Ectodermal cell (in vitro differentiated cells): Measurements from ENCODE around the gene MYO1E.
"Not testable (repeated sequence)": the region's sequence is repeated elsewhere in the genome, so short reads cannot be mapped to it uniquely, and the experiment has no call there.

Experiments
- H3K27ac ChIP-seq: 2 replicates; pipeline ENCODE4 v1.7.0; 2013; ENCODE audit warnings: mild to moderate bottlenecking, low read depth, low read length; ENCODE audit not compliant: insufficient read depth, poor library complexity, severe bottlenecking
- H3K27me3 ChIP-seq: 2 replicates; pipeline ENCODE4 v1.7.0; 2013; ENCODE audit warnings: mild to moderate bottlenecking, low read length; ENCODE audit not compliant: insufficient read depth, control insufficient read depth, poor library complexity, severe bottlenecking
- H3K36me3 ChIP-seq: one replicate; pipeline ENCODE4 v1.7.0; 2013; ENCODE audit warnings: low read length; ENCODE audit not compliant: control insufficient read depth, insufficient read depth
- H3K4me1 ChIP-seq: one replicate; pipeline ENCODE4 v1.7.0; 2013; ENCODE audit warnings: low read length; ENCODE audit not compliant: control insufficient read depth, insufficient read depth
- H3K4me3 ChIP-seq: 2 replicates; pipeline ENCODE4 v1.7.0; 2013; ENCODE audit warnings: low read depth, low read length, control low read depth; ENCODE audit not compliant: insufficient read depth
- H3K9me3 ChIP-seq: 2 replicates; pipeline ENCODE4 v1.7.0; 2013; ENCODE audit warnings: mild to moderate bottlenecking, low read length, moderate library complexity; ENCODE audit not compliant: control insufficient read depth
- WGBS, 2 experiments: methylation state at CpG; one replicate each; pipeline ENCODE4 v1.1.7; 2013; ENCODE audit warnings: missing lambda C conversion rate in 2 of 2; 5-methylcytosine and 5-hydroxymethylcytosine counted together

MYO1E gene

DNA sequence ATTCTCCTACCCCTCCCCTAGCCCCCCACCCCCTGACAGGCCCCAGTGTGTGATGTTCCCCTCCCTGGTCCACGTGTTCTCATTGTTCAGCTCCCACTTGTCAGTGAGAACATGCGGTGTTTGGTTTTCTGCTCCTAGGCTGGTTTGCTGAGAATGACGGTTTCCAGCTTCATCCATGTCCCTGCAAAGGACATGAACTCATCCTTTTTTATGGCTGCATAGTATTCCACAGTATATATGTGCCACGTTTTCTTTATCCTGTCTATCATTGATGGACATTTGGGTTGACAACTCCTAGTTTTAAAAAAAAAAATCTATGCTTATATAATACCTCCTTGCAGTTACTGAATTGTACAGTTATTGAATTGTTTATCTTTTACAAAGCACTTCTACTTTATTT lies 35.9 kb downstream of the MYO1E start:
- WGBS, 2 experiments = 94 to 95% methylated on average over 4 of the region's 4 CpGs
- H3K4me1 ChIP-seq, H3K36me3 ChIP-seq, H3K27ac ChIP-seq, H3K4me3 ChIP-seq, H3K9me3 ChIP-seq, H3K27me3 ChIP-seq: not testable (repeated sequence)

DNA sequence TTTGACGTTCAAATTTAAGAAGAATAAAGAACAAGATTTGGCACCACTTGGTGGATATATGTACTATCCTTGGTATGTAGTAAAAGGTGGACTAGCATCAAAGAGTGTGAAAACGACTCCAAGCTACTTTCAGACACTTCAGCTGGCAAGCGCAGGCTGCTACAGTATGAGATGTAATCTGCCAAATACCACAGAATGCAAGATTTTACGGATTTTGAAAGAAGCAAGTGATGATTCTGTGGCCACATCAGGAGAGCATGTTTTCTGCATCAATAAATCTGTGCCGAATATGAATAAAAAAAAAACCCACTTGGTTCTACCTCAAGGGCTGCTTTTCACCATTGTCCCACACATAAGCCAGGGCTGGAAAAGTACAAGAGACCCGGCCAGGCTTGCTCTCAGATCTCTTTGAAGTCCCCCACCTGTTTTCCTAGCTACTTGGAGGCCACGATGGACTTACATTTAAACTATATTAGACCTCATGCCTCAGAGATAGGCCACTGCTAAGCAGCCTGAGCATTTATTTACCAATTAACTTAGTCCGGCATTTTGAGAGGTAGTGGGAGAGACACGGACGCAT lies 37.4 kb downstream of the MYO1E start:
- H3K36me3 ChIP-seq = no peaks in the 10 kb centered on the region
- no peaks in the 10 kb centered on the region for H3K9me3 ChIP-seq
- H3K27me3 ChIP-seq = no peaks in the 10 kb centered on the region
- H3K4me1 ChIP-seq = no peaks in the 10 kb centered on the region
- 88 to 90% methylated on average over 10 of the region's 10 CpGs for WGBS, 2 experiments
- H3K27ac ChIP-seq = peak overlapping the region; percentile 12
- no peak overlapping the region for H3K4me3 ChIP-seq

DNA sequence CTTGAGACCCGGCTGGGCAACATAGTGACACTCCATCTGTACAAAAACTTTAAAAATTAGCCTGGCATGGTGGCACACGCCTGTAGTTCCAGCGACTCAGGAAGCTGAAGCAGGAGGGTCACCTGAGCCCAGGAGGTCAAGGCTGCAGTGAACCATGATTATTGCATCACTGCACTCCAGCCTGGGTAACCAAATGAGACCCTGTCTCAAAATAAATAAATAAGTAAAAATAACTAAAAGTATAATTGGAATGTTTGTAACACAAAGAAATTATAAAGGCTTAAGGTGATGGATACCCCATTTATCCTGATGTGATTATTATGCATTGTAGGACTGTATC lies 38.6 kb downstream of the MYO1E start:
- WGBS, 2 experiments = 87 to 97% methylated on average over 3 of the region's 3 CpGs
- no peaks in the 10 kb centered on the region for H3K4me1 ChIP-seq
- H3K4me3 ChIP-seq = no peak overlapping the region
- no peak overlapping the region for H3K27ac ChIP-seq
- no peaks in the 10 kb centered on the region for H3K9me3 ChIP-seq
- H3K36me3 ChIP-seq = no peaks in the 10 kb centered on the region
- no peaks in the 10 kb centered on the region for H3K27me3 ChIP-seq

DNA sequence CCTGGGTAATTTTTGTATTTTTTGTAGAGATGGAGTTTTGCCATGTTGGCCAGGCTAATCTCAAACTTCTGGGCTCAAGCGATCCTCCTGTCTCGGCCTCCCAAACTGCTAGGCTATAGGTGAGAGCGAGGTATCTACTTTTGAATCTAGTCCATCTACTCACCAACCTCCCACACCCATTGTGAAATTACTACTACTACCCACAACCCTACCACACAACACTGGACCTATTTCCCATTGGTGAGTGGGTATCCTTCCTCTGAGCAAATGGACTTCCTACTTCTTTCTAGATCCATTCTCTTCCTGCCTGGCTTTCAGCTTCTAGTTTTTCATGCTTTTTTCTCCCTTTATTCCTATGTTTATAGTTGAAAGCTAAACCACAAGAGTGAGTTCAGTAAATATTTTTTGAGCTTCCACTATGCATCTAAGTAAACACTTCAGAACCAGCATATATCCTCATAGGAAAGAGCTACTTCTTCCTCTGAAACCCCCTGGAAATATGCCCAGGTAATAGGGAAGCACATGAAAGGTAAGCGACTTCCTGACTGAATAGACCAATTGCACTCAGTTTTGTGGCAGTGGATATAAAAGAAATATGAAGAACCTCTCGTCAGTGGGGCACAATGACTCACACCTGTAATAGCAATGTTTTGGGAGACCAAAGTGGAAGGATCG lies 39.1 kb downstream of the MYO1E start:
- H3K9me3 ChIP-seq = no peaks in the 10 kb centered on the region
- H3K4me3 ChIP-seq = no peak overlapping the region
- H3K36me3 ChIP-seq = no peaks in the 10 kb centered on the region
- WGBS, 2 experiments = 94% methylated on average over 6 of the region's 6 CpGs
- H3K4me1 ChIP-seq = no peaks in the 10 kb centered on the region
- no peak overlapping the region for H3K27ac ChIP-seq
- no peaks in the 10 kb centered on the region for H3K27me3 ChIP-seq

DNA sequence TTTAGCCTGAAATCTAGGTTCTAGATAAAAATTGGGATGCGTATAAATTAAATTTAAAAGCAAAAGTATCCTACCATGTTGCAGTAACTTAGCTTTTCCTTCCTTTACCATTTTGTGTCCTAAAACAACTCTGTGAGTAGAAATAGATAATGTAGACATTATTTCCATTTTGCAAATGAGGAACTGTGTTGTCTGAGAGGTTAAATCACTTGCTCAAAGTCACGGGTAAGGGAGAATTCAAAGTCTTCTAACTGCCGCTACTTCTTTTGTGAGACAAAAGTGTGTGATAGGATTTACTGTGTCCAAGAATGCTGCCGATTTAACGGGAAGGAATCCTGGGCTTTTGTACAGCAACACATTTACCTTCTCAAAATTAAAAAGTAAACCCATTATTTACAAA lies 40.7 kb downstream of the MYO1E start:
- Histone ChIP-seq H3K36me3 (no peaks in the 10 kb centered on the region), H3K9me3 (no peaks in the 10 kb centered on the region), H3K4me1 (no peaks in the 10 kb centered on the region), H3K27ac (no peak overlapping the region), H3K4me3 (no peak overlapping the region), H3K27me3 (no peaks in the 10 kb centered on the region)
- WGBS, 2 experiments = 85 to 96% methylated on average over 2 to 5 of the region's 5 CpGs

DNA sequence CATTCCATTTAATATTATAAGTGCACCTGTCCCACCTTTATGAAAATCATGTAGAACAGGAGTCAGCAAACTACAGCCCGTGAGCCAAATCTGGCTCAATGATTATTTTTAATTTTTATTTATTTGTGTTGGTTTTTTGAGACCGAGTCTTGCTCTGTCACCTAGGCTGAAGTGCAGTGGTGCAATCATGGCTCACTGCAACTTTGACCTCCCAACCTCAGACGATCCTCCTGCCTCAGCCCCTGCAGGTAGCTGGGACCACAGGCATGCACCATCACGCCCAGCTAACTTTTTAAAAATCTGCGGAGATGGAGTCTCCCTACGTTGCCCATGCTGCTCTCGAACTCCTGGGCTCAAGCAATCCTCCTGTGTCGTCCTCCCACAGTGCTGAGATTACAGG lies 42.0 kb downstream of the MYO1E start:
- H3K27ac ChIP-seq = no peak overlapping the region
- H3K36me3 ChIP-seq = no peaks in the 10 kb centered on the region
- H3K4me3 ChIP-seq = no peak overlapping the region
- H3K9me3 ChIP-seq = no peaks in the 10 kb centered on the region
- 83 to 87% methylated on average over 8 of the region's 8 CpGs for WGBS, 2 experiments
- H3K4me1 ChIP-seq = no peaks in the 10 kb centered on the region
- H3K27me3 ChIP-seq = no peaks in the 10 kb centered on the region

DNA sequence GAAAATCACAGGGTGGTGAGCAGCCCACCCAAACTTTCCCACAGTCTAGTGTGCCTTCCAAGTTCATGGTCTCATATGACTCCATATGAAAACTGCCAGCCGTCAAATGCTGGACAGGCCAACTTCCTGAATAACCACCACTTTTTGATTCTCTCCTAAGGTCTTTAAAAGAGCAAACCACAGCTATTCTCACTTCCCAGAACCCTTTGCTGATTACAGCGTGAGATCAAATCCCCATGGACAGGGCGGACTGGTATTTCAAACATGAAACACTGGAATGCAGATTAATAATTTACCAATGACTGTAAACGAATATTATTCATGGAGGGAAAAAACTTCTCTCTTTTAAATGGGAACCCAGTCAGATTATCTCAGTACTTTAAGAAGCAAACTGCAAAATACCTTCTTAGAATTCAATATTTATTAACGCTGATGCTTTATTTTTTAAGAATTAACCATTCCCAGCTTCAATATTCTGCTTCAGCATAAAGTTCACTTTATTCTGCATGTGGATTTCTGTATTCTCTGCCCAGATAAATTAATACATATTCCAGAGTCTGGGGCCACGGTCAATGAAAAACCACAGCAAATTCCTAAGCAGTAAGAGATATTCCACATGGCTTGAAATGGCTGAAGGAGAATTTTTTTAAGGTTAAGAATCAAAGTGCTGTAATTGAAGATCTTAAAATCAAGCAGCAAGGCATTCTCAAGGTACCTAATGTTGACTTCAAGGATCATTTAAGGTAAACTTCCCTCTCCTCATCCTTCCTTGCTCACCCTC lies 42.9 kb downstream of the MYO1E start:
- no peak overlapping the region for H3K27ac ChIP-seq
- no peaks in the 10 kb centered on the region for H3K9me3 ChIP-seq
- no peak overlapping the region for H3K4me3 ChIP-seq
- H3K36me3 ChIP-seq = no peaks in the 10 kb centered on the region
- no peaks in the 10 kb centered on the region for H3K4me1 ChIP-seq
- no peaks in the 10 kb centered on the region for H3K27me3 ChIP-seq
- WGBS, 2 experiments = 94 to 96% methylated on average over 6 of the region's 6 CpGs

DNA sequence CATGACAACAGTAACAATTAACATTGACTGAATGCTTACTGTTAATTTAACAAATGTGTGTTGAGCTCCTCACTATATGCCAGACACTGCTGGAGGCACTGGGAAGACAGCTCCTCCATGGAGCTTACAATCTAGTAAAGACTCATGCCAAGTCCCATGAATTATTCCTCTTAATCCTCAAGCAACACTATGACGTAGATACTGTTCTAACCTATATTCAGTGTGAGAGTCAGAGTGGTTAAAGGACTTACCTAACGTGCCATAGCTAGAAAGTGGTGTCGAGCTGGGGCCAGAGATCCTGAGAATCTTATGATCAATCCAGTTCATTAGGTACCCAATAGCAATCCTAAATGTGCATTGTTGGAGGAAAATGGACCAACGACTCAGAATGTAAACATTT lies 43.6 kb downstream of the MYO1E start:
- Histone ChIP-seq H3K9me3 (no peaks in the 10 kb centered on the region), H3K36me3 (no peaks in the 10 kb centered on the region), H3K4me1 (no peaks in the 10 kb centered on the region), H3K27ac (no peak overlapping the region), H3K27me3 (no peaks in the 10 kb centered on the region), H3K4me3 (no peak overlapping the region)
- 90 to 96% methylated on average over 4 of the region's 4 CpGs for WGBS, 2 experiments

DNA sequence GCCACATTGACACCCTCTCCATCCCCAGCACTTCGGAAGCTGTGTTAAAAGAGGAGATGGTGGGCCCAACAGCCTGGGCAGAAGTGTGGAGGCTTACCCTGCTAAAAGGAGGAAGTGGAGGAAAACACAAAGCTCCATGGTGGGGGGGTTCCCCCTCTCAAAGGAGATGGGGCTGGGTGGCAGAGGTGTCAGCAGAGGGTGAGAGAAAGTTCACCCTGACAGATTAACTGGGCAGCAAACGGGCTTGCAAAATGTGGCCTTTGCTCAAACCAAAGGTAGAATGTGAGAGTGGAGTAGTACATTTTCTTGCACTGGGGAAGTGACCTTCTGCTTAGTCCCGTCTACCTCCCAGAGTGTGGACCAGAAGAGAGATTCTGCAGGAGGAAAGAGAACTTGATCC lies 44.7 kb downstream of the MYO1E start:
- Histone ChIP-seq H3K27ac (no peak overlapping the region), H3K27me3 (no peaks in the 10 kb centered on the region), H3K9me3 (no peaks in the 10 kb centered on the region), H3K36me3 (no peaks in the 10 kb centered on the region), H3K4me3 (no peak overlapping the region), H3K4me1 (no peaks in the 10 kb centered on the region)
- WGBS, 2 experiments = 88 to 94% methylated on average over 3 of the region's 3 CpGs

DNA sequence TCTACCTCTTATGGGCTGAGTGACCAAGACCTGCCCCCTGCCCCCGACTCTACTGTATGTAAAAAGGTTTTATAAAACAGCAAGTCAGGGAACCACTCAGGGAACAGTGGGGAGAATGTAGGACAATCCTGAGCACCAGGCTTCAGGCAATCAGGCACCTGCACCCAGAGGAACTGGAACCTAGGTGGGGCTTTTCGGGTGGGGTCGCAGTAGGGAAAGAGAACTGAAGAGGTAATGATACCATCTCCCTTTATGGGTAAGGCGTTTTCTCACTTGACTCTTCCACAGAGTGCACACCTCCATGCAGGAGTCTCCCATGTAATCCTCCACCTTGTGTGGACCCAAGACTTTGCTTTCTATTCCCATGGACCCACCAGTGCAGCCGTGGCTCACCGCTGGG lies 45.8 kb downstream of the MYO1E start:
- no peaks in the 10 kb centered on the region for H3K27me3 ChIP-seq
- WGBS, 2 experiments = 73 to 77% methylated on average over 6 of the region's 6 CpGs

More for the DNA sequence above, 45.8 kb downstream of the MYO1E start:
- Histone ChIP-seq H3K36me3 (no peaks in the 10 kb centered on the region), H3K9me3 (no peaks in the 10 kb centered on the region), H3K27ac (no peak overlapping the region), H3K4me1 (no peaks in the 10 kb centered on the region), H3K4me3 (no peak overlapping the region)
